ENCODE measurements around the gene RFX5.

- TF ChIP-seq, protein P1, sequence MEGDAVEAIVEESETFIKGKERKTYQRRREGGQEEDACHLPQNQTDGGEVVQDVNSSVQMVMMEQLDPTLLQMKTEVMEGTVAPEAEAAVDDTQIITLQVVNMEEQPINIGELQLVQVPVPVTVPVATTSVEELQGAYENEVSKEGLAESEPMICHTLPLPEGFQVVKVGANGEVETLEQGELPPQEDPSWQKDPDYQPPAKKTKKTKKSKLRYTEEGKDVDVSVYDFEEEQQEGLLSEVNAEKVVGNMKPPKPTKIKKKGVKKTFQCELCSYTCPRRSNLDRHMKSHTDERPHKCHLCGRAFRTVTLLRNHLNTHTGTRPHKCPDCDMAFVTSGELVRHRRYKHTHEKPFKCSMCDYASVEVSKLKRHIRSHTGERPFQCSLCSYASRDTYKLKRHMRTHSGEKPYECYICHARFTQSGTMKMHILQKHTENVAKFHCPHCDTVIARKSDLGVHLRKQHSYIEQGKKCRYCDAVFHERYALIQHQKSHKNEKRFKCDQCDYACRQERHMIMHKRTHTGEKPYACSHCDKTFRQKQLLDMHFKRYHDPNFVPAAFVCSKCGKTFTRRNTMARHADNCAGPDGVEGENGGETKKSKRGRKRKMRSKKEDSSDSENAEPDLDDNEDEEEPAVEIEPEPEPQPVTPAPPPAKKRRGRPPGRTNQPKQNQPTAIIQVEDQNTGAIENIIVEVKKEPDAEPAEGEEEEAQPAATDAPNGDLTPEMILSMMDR (IDR thresholded peaks at IDR 0.05 in 2 of 3, conservative IDR thresholded peaks at IDR 0.05 in 1 of 3; ENCODE audit: borderline replicate concordance in 1 of 3, insufficient read depth in 1 of 3, low read depth in 2 of 3, low read length in 2 of 3): no peak
- TF ChIP-seq REST (IDR thresholded peaks at IDR 0.05; ENCODE audit: low read depth): no peak
- no peak for TF ChIP-seq EZH2 (IDR thresholded peaks at IDR 0.05)
- no peak for TF ChIP-seq CBX3 (IDR thresholded peaks at IDR 0.05; ENCODE audit: low read depth)
- no peak for TF ChIP-seq CEBPB (IDR thresholded peaks at IDR 0.05; ENCODE audit: low read depth)
- TF ChIP-seq RAD21 (IDR thresholded peaks at IDR 0.05; ENCODE audit: low read depth): no peak
- TF ChIP-seq, protein P2, sequence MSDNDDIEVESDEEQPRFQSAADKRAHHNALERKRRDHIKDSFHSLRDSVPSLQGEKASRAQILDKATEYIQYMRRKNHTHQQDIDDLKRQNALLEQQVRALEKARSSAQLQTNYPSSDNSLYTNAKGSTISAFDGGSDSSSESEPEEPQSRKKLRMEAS (IDR thresholded peaks at IDR 0.05): no peak
- no peak for TF ChIP-seq ZNF274 (IDR thresholded peaks at IDR 0.05; ENCODE audit: low read depth, low read length)
- TF ChIP-seq EGR1 (IDR thresholded peaks at IDR 0.05; ENCODE audit: low read depth): no peak
- no peak for TF ChIP-seq YY1 (IDR thresholded peaks at IDR 0.05; ENCODE audit: extremely low read depth, insufficient replicate concordance, low read depth, low read length)
- TF ChIP-seq TCF7L2 (IDR thresholded peaks at IDR 0.05; ENCODE audit: borderline replicate concordance, extremely low read depth, insufficient read depth, insufficient read length): no peak
- TF ChIP-seq EZH2phosphoT487 (IDR thresholded peaks at IDR 0.05; ENCODE audit: borderline replicate concordance): no peak
Measured at GRCh38 chr1:151342021-151342420, 5.0 kb downstream of the RFX5 start.

All from HCT116 (cell line).